Astrocyte (in vitro differentiated cells and primary cell): ENCODE data around the gene MYL9. TPM values are rescaled to one million over a fixed set of nuclear protein-coding genes. Genes with fewer than 3 reads are reported as not detected.

Source experiments
- DNase-seq: peaks from one replicate; pipeline ENCODE4 v3.0.0-alpha.2; 2010; ENCODE audit warnings: low read depth
- FAIRE-seq: peaks from 2 replicates; lab custom pipeline; 2011; peaks lifted over from hg19 to GRCh38; lab: Jason Lieb, UNC
- H2AFZ ChIP-seq: 2 replicates; pipeline ENCODE4 v1.6.0; 2012; ENCODE audit warnings: low read depth, low read length, inconsistent platforms
- H3K27ac ChIP-seq: 2 replicates; pipeline ENCODE4 v1.5.1; 2011; ENCODE audit warnings: low read depth, low read length, inconsistent platforms
- H3K27me3 ChIP-seq: 2 replicates; pipeline ENCODE4 v1.6.0; 2011; ENCODE audit warnings: low read length, inconsistent platforms; ENCODE audit not compliant: insufficient read depth
- H3K36me3 ChIP-seq: 2 replicates; pipeline ENCODE4 v1.5.1; 2011; ENCODE audit warnings: low read length, inconsistent platforms; ENCODE audit not compliant: insufficient read depth
- H3K4me1 ChIP-seq: 2 replicates; pipeline ENCODE4 v1.5.1; 2011; ENCODE audit warnings: low read length, inconsistent platforms; ENCODE audit not compliant: insufficient read depth
- H3K4me2 ChIP-seq: 2 replicates; pipeline ENCODE4 v1.6.0; 2012; ENCODE audit warnings: low read length, inconsistent platforms
- H3K4me3 ChIP-seq: 2 replicates; pipeline ENCODE4 v1.5.1; 2011; ENCODE audit warnings: low read depth, mild to moderate bottlenecking, low read length, inconsistent platforms; ENCODE audit not compliant: insufficient read depth
- H3K79me2 ChIP-seq: 2 replicates; pipeline ENCODE4 v1.6.0; 2012; ENCODE audit warnings: mild to moderate bottlenecking, low read length, inconsistent platforms; ENCODE audit not compliant: insufficient read depth
- H3K9ac ChIP-seq: 2 replicates; pipeline ENCODE4 v1.6.0; 2012; ENCODE audit warnings: mild to moderate bottlenecking, low read length, inconsistent platforms
- H3K9me3 ChIP-seq: 2 replicates; pipeline ENCODE4 v1.5.1; 2012; ENCODE audit warnings: low read depth, mild to moderate bottlenecking, low read length, inconsistent platforms; ENCODE audit not compliant: insufficient read depth
- H4K20me1 ChIP-seq: 2 replicates; pipeline ENCODE4 v1.6.0; 2012; ENCODE audit warnings: low read length, inconsistent platforms; ENCODE audit not compliant: insufficient read depth
- H3K27ac Mint-ChIP-seq: one replicate; pipeline ENCODE4 v1.8.0; 2021; ENCODE audit warnings: mild to moderate bottlenecking, mixed read lengths; ENCODE audit not compliant: unreplicated experiment
- H3K27me3 Mint-ChIP-seq: one replicate; pipeline ENCODE4 v1.8.0; 2021; ENCODE audit warnings: low read depth, mixed read lengths; ENCODE audit not compliant: unreplicated experiment
- H3K36me3 Mint-ChIP-seq: one replicate; pipeline ENCODE4 v1.8.0; 2021; ENCODE audit warnings: low read depth, mixed read lengths; ENCODE audit not compliant: unreplicated experiment
- H3K4me1 Mint-ChIP-seq: one replicate; pipeline ENCODE4 v1.8.0; 2021; ENCODE audit warnings: low read depth, mixed read lengths; ENCODE audit not compliant: unreplicated experiment
- H3K4me3 Mint-ChIP-seq: one replicate; pipeline ENCODE4 v1.8.0; 2021; ENCODE audit warnings: mild to moderate bottlenecking, moderate library complexity, mixed read lengths; ENCODE audit not compliant: unreplicated experiment
- H3K9me3 Mint-ChIP-seq: one replicate; pipeline ENCODE4 v1.8.0; 2021; ENCODE audit warnings: mild to moderate bottlenecking, mixed read lengths; ENCODE audit not compliant: unreplicated experiment
- EZH2 ChIP-seq: IDR thresholded peaks from 2 replicates; pipeline ENCODE4 v1.6.1; 2012; ENCODE audit warnings: mild to moderate bottlenecking, low read length, inconsistent platforms; ENCODE audit not compliant: insufficient read depth
- total RNA-seq: library from RNA; stranded (reverse); gene quantifications from 2 replicates; pipeline ENCODE4 v1.2.1, GENCODE V29; 2021
- TF ChIP-seq, protein P1 (sequence below): IDR thresholded peaks from 2 replicates; pipeline ENCODE4 v1.5.1; 2011; ENCODE audit warnings: low read depth, mild to moderate bottlenecking, inconsistent platforms, low read length, moderate library complexity; ENCODE audit not compliant: insufficient read depth

MYL9 gene
- total RNA-seq, 1 donor from 2014 or later, result 1,247 TPM

DNA sequence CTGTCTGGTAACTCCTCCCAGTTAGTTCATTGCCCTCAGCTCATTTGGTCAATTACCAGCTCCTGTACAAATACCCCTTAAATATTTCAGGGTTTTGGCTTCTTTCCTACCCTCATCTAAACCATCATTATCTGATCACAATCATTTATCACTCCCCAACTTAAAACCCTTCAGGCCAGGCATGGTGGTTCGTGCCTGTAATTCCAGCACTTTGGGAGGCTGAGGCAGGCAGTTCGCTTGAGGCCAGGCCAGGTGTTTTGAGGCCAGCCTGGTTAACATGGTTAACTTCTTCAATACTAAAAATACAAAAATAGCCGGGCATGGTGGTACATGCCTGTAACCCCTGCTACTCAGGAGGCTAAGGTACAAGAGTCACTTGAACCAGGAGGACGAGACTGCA, 41.5 kb downstream of the MYL9 start:
- Mint-ChIP-seq H3K36me3 (peaks cover 33% of the 10 kb centered on the region), H3K27ac (no peak overlapping the region), H3K27me3 (no peaks in the 10 kb centered on the region), H3K9me3 (no peaks in the 10 kb centered on the region), H3K4me1 (peaks cover 7% of the 10 kb centered on the region), H3K4me3 (no peak overlapping the region)
- Histone ChIP-seq H3K27ac (no peak overlapping the region), H3K4me2 (no peak overlapping the region), H3K4me1 (peaks cover 3% of the 10 kb centered on the region), H3K27me3 (no peaks in the 10 kb centered on the region), H3K79me2 (peaks cover 16% of the 10 kb centered on the region), H2AFZ (no peak overlapping the region), H3K4me3 (no peak overlapping the region), H3K36me3 (peaks cover 12% of the 10 kb centered on the region), H4K20me1 (peaks cover 34% of the 10 kb centered on the region), H3K9me3 (no peaks in the 10 kb centered on the region), H3K9ac (no peak overlapping the region)
- no peak for FAIRE-seq
- DNase-seq, result no peak
- TF ChIP-seq, protein P1, sequence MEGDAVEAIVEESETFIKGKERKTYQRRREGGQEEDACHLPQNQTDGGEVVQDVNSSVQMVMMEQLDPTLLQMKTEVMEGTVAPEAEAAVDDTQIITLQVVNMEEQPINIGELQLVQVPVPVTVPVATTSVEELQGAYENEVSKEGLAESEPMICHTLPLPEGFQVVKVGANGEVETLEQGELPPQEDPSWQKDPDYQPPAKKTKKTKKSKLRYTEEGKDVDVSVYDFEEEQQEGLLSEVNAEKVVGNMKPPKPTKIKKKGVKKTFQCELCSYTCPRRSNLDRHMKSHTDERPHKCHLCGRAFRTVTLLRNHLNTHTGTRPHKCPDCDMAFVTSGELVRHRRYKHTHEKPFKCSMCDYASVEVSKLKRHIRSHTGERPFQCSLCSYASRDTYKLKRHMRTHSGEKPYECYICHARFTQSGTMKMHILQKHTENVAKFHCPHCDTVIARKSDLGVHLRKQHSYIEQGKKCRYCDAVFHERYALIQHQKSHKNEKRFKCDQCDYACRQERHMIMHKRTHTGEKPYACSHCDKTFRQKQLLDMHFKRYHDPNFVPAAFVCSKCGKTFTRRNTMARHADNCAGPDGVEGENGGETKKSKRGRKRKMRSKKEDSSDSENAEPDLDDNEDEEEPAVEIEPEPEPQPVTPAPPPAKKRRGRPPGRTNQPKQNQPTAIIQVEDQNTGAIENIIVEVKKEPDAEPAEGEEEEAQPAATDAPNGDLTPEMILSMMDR, result no peak
- no peak for TF ChIP-seq EZH2

DNA sequence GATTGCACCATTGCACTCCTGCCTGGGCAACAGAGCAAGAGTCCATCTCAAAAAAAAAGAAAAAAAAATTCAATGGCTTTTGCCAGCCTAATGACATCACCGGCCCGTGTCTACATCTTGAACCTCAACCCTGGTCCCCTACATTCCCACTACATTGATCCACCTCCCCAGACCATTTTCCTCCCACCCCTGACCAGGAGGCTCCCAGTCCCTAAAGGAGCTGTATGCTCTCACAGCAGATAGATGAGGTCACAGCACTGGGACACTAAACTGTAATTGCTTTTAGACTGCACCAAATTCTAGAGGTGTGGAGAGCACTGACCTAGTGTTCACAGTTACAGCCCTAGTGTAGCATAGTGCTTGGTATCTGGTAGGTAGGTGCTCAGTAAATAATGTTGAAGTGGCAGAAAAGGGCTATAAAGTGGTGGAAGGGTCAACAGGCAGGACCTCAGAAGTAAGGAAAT, 42.7 kb downstream of the MYL9 start:
- peaks cover 3% of the 10 kb centered on the region for H3K4me1 ChIP-seq
- DNase-seq, result no peak
- H2AFZ ChIP-seq, result no peak overlapping the region
- no peaks in the 10 kb centered on the region for H3K9me3 ChIP-seq
- no peak for FAIRE-seq
- H3K36me3 ChIP-seq, result peaks cover 12% of the 10 kb centered on the region
- peaks cover 4% of the 10 kb centered on the region for H3K79me2 ChIP-seq
- no peak overlapping the region for H3K4me2 ChIP-seq
- TF ChIP-seq, protein P1, result no peak
- no peak for TF ChIP-seq EZH2
- Mint-ChIP-seq H3K27ac (no peak overlapping the region), H3K4me3 (no peak overlapping the region), H3K4me1 (peaks cover 7% of the 10 kb centered on the region), H3K36me3 (peaks cover 27% of the 10 kb centered on the region), H3K9me3 (no peaks in the 10 kb centered on the region), H3K27me3 (no peaks in the 10 kb centered on the region)
- H3K27ac ChIP-seq, result no peak overlapping the region
- peaks cover 23% of the 10 kb centered on the region for H4K20me1 ChIP-seq
- no peak overlapping the region for H3K4me3 ChIP-seq
- H3K9ac ChIP-seq, result no peak overlapping the region
- no peaks in the 10 kb centered on the region for H3K27me3 ChIP-seq

DNA sequence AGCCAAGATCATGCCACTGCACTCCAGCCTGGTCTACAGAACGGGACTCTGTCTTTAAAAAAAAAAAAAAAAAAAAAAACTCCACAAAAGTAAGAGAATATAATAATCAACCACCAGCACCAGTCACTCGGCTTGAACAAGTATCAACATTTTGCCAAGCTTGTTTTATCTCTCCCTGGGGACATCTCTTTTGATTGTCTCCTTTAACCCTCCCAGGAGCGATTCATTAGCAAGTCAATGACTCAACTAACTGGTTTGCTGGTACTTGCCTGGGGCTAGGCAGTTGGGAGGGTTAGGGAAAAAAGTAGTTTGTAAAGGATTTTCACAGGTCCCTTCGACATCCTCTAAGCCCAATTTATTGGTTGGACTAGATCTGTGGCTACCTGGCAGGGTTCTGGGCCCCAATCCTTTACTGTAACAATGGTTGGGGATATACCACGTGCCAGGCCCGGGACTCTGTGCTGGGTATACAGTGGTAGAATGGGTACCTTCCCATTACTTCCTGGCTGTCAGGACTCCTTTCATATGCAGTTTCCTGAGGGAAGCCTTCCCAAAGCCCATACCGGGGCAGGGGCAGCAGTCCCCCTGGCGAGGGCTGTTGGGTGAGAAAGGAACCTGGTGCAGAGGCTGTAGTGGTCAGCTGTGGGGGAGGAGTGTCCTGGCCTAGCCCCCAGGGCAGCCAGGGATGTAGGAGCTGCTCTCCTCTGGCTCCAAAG, 44.2 kb downstream of the MYL9 start:
- no peak overlapping the region for H3K27ac ChIP-seq

More for the DNA sequence above, 44.2 kb downstream of the MYL9 start:
- Mint-ChIP-seq H3K4me1 (no peaks in the 10 kb centered on the region), H3K4me3 (no peak overlapping the region), H3K9me3 (no peaks in the 10 kb centered on the region), H3K27me3 (no peaks in the 10 kb centered on the region), H3K36me3 (peaks cover 14% of the 10 kb centered on the region), H3K27ac (no peak overlapping the region)
- Histone ChIP-seq H2AFZ (no peak overlapping the region), H3K27me3 (no peaks in the 10 kb centered on the region), H3K79me2 (no peaks in the 10 kb centered on the region), H4K20me1 (peaks cover 10% of the 10 kb centered on the region), H3K4me2 (no peak overlapping the region), H3K4me1 (no peaks in the 10 kb centered on the region), H3K4me3 (no peak overlapping the region), H3K9me3 (no peaks in the 10 kb centered on the region), H3K9ac (no peak overlapping the region), H3K36me3 (peaks cover 7% of the 10 kb centered on the region)
- FAIRE-seq, result no peak
- no peak for TF ChIP-seq EZH2
- TF ChIP-seq, protein P1, result no peak
- DNase-seq, result no peak
